ENCODE data around the gene TRIO. TPM values are rescaled to one million over a fixed set of nuclear protein-coding genes. Genes with fewer than 3 reads are reported as not detected.

The TRIO gene
- total RNA-seq, 1 experiment from 2014 or later, result 150 TPM

DNA sequence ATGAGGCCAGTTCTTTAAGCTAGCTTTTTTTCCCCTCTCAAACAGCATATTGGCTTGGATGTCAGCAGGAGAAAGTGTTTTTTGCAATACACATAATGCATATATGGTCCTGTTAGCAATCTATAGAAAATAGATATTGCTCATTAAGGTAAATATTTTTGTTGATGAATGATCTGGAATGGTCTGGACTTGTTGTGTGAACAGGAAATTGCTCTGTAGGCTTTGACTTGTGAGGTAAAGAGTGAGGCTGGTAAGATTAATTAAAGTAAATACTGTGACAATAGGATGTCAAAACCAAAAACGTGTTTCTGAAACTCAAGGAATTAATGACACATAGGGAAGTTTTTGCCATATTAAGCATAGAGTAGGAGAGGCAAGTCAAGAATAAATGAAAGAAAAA lies 176.0 kb downstream of the TRIO start:
- in situ Hi-C loops (cut with HindIII; ENCODE audit: low pct_unique_long_range_greater_than_20kb, low sequenced_read_pairs), result no loop called here
- DNase-seq (ENCODE audit: low read depth, low spot score), result no peak

DNA sequence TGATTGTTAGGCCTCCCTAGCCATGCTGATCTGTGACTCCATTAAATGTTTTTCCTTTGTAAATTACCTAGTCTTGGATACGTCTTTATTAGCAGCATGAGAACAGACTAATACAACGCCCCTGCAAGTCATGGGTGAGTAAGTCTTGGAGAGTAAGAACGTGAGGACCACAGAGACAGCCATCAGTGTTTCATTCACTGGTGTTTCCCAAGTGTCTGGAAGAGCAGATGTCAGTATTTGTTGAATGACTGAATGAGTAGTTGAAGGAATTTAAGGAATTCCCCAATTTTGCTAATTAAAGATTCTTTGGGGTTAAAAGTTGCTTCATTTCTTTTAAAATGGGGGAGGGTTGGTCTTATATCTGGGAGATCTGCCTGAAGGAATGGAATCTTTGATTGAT lies 178.8 kb downstream of the TRIO start:
- in situ Hi-C loops (cut with HindIII; ENCODE audit: low pct_unique_long_range_greater_than_20kb, low sequenced_read_pairs), result no loop called here
- no peak for DNase-seq (ENCODE audit: low read depth, low spot score)

DNA sequence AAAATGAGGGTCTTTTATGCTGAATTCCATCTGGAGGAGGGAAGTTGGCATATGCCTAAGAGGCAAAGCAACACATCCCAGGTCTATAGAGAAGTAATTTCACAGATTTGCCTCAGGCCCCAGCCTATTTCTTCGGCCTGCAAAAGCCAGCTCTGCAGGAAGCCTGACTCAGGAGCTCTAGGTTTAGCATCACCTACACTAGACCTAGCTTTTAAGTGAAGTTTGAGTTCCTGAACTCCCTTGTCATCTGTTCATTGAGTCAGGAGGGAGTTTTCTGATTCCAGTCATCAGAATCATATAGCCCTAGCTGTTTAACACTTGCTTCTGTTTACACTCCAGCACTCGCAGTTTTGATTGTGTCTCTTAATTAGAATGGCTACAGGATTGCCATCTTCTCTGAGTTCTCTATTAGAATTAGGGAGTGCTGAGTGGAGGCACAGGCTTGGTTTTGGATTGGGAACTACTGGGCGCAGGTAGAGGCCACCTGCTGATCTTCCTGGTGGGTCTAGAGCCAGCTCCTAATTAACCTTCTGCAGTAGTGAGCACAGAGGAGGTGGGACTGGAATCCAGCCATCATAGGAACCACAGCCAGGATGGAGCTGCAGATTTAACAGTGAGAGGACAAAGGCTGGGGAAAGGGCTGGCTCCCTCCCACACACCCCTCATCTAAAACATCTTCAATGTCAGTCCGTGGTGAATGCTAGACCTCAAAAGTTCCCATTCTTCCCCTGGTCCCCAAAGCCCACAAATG lies 179.5 kb downstream of the TRIO start:
- in situ Hi-C loops (cut with HindIII; ENCODE audit: low pct_unique_long_range_greater_than_20kb, low sequenced_read_pairs), result no loop called here
- DNase-seq (ENCODE audit: low read depth, low spot score), result no peak

DNA sequence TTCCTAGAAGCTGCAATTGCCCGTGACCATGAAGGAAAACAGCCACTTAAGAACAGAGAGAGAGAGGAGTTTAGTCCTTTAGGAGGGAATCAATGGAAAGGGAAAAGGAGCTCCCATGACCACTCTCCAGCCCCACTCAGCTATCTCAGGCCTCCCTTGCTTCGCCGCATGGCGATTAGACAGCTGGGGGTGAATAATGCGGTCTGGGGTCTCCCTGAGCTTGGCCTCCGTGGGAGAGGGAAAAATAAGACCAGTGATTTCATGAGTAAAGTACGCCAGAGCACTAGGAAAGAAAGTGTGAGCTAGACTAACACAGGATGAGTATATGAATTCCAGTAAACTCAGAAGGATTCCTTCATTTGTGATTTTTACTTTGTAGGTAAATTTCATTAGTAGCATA lies 180.3 kb downstream of the TRIO start:
- no peak for DNase-seq (ENCODE audit: low read depth, low spot score)
- in situ Hi-C loops (cut with HindIII; ENCODE audit: low pct_unique_long_range_greater_than_20kb, low sequenced_read_pairs), result no loop called here

DNA sequence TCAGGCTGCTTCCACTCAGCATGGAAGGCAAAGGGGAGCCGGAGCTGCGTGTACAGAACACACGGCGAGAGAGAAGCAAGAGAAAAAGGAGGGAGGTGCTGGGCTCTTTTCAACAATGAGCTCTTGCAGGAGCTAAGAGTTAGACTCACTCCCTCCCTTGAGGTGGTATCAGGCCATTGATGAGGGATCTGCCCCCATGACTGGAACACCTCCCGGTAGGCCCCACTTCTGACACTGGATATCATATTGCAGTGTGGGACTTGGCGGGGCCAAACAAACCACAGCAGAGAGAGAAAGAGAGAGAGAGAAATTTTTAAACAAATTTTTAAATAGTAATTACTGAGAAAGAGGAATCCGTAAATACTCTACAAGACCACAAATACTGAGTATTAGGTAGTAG lies 182.2 kb downstream of the TRIO start:
- DNase-seq (ENCODE audit: low read depth, low spot score), result no peak
- in situ Hi-C loops (cut with HindIII; ENCODE audit: low pct_unique_long_range_greater_than_20kb, low sequenced_read_pairs), result no loop called here

DNA sequence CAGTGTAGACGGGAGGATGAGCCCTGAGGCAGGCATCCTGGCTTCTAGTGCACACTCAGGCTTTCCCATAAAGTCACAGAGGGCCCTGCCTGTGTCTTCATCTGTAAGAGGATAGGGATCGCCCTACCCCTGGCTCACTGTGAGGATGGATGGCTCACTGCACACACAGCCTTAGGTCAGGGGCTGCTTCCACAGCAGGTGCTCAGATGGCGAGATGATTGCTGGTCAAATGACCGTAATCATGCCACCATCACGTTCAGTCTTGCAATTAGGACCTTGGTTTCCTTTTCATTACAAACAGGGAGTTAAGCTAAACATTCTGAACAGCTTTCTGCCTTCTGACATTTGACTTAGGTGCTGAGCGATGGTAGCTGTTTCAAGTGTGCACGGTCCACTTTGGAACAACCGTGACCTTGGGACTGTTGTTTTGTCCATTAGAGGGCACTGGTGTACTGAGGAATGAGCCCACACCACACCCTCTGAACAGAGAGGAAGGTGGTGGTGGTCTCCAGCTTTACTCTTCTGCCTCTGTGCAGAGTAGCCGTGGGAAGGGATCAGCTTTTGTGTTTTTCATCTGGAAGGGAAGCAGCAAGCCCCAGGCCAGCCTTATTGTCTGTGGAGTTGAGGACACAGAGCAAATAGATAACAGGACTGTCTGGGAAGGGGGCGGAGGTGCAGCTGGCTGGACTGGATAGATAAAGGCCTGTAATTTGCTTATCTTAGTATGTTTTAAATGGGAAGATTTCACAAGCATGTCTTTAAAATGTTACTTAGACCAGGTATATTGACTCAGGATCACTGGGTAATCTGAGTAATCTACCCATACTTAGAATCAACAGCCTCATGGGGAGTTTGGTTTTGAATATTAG lies 183.1 kb downstream of the TRIO start:
- peak; percentile 51 for DNase-seq (ENCODE audit: low read depth, low spot score)
- in situ Hi-C loops (cut with HindIII; ENCODE audit: low pct_unique_long_range_greater_than_20kb, low sequenced_read_pairs), result no loop called here

DNA sequence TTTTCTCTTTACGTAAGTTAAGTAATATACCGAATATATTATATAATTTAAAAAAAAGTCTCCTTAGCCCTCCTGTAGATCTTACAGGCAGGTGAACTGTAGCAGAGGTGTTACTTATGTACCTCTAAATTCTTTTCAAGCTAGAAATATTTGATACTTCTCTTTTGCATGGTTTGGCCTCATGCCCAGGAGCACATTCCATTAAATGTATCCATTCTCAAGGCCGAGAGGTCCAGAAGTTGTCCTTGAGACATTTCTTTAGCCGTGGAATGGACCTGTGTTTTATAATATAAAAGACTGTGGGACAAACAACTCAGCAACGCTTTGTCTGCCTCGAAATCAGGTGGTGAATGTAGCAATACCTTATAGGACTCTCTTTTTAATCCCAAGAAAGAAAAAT lies 184.5 kb downstream of the TRIO start:
- no peak for DNase-seq (ENCODE audit: low read depth, low spot score)
- in situ Hi-C loops (cut with HindIII; ENCODE audit: low pct_unique_long_range_greater_than_20kb, low sequenced_read_pairs), result no loop called here

DNA sequence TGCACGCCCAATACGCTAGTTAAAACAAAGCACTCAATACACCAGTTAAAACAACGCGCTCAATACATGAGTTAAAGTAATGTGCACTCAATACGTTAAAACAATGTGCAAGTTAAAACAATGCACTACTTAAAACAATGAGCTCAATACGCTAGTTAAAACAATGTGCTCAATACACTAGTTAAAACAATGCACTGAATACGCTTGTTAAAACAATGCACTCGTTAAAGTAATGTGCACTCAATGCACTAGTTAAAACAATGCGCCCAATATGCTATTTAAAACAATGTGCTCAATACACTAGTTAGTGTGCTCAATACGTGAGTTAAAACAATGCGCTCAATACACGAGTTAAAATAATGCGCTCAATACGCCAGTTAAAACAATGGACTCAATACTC lies 185.0 kb downstream of the TRIO start:
- in situ Hi-C loops (cut with HindIII; ENCODE audit: low pct_unique_long_range_greater_than_20kb, low sequenced_read_pairs), result no loop called here

DNA sequence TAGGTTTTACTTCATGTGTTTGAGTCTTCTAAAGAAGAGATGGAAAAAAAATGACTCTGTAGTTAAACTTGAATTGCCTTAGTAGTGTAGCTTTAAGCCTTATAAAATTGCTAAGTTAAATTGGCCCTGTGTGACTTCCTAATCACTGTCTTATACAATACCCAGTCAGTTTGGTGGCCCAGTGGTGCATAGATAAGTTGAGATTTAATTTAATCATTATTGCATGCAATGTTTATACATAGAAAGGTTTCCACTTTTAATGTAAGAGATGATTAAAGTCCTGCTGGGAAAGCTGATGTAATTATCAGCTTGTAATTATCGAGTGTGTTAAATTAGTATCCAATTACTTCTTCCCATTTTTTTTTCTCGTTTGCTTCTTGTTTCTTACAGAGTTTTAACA lies 187.1 kb downstream of the TRIO start:
- DNase-seq (ENCODE audit: low read depth, low spot score), result no peak
- in situ Hi-C loops (cut with HindIII; ENCODE audit: low pct_unique_long_range_greater_than_20kb, low sequenced_read_pairs), result no loop called here

More for the DNA sequence above, 185.0 kb downstream of the TRIO start:
- DNase-seq (ENCODE audit: low read depth, low spot score), result no peak

DNA sequence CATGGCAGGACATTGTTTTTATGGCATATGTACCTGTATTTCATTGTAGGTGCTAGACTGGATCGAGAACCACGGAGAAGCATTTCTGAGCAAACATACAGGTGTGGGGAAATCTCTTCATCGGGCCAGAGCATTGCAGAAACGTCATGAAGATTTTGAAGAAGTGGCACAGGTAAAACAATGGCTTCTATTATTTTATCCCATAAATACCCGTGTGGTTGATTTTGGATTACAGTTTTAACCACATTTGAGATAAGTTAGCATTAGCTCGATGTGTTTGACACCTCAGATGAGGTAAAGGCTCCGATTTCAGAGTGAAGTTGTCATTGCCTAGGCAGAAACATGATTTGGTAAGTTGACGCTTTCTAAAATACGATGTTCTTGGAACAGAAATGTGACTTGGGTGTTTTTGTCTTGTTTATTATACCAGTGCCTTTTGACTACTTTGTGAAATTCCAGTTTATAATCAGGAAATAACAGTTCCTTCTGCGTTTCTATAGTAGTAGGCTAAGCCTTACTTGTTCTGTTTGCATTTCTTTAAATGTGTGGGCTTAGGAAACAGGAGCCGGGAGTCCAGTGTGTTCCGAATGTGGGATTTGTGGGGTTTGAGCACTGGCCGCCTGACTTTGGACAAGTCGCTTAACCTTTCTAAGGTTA lies 187.7 kb downstream of the TRIO start:
- in situ Hi-C loops (cut with HindIII; ENCODE audit: low pct_unique_long_range_greater_than_20kb, low sequenced_read_pairs), result no loop called here
- DNase-seq (ENCODE audit: low read depth, low spot score), result no peak

DNA sequence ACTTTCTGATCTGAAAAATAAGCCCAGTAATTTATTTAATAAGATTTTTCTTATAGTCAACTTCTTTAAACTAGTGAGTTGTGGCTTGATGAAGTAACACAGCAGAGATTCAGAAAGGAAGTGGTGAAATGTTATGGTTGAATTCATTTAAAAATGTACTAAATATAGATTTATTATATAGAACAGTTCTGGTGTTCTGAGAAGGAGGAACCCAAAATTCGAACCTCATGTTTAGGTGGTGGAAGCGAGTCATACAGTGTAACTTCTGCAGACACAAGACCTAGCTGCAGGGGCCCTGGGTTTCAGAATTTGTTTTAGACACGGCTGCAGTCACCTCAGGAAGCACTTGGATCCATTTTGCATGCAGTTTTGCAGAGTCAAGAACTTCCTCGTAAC lies 188.2 kb downstream of the TRIO start:
- no peak for DNase-seq (ENCODE audit: low read depth, low spot score)
- in situ Hi-C loops (cut with HindIII; ENCODE audit: low pct_unique_long_range_greater_than_20kb, low sequenced_read_pairs), result no loop called here

DNA sequence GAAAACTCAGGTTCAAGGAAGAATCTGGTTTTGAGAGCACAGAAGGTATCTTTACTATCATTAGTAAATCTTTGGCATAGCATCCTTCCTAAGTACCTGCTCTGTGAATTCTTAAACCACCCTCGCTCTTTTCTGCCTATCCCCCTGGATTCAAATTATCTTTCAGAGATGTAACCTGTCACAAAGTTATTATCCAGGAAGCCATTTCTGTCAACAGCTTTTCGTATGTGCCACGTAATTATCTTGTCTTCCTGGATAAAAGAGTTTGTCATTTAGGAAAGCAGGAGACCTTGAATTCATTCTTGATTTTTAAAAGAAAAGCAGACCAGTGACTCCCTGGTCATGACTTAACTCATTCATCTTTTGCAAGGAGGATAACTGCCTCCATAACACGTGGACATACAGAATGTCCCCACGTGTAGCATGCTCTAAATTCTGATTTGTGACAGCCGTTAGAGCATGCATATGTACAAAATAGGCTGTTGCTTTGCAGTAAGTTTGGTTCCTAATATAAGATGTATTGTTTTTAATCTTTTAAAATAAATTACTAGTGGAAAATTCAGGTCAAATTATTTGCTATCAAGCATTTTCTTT lies 189.0 kb downstream of the TRIO start:
- in situ Hi-C loops (cut with HindIII; ENCODE audit: low pct_unique_long_range_greater_than_20kb, low sequenced_read_pairs), result no loop called here
- no peak for DNase-seq (ENCODE audit: low read depth, low spot score)

DNA sequence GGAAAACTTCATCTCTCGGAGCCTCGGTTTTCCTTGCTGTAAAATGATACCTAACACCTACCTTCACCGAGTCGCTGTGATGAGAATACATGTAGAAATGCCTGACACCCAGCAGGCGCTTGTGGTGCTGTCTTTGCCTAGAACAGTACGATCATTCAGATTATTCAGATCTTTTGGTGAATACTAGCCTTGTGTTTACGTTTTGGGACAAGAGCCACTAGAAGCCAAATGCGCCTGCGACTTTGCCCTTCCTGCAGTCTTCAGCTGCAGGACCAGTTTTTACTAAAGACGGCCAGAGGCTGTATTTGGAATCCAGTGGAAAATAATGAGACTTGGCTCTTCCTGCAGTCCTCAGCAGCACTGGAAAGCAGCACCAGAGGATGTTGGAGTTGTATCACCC lies 189.6 kb downstream of the TRIO start:
- in situ Hi-C loops (cut with HindIII; ENCODE audit: low pct_unique_long_range_greater_than_20kb, low sequenced_read_pairs), result no loop called here
- no peak for DNase-seq (ENCODE audit: low read depth, low spot score)

DNA sequence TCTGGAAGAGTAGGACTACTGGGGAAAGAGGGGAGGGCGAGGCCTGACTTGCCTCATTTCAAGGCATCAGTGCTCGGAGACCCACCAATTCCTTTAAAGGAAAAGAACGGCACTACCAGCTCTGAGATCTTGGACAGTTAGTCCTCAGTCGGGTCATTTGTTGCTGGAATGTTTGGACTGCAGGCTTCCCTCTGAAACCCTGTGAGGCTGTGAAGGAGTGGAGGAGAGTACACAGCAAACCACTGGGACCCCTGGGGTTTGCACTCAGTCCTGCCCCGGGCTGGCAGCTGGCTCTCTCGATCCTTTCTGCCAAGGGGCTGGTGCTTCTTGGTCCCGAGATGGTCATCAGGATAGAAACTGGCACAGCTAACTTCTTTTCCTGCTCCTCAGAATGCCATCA lies 194.5 kb downstream of the TRIO start:
- in situ Hi-C loops (cut with HindIII; ENCODE audit: low pct_unique_long_range_greater_than_20kb, low sequenced_read_pairs), result no loop called here
- DNase-seq (ENCODE audit: low read depth, low spot score), result no peak

DNA sequence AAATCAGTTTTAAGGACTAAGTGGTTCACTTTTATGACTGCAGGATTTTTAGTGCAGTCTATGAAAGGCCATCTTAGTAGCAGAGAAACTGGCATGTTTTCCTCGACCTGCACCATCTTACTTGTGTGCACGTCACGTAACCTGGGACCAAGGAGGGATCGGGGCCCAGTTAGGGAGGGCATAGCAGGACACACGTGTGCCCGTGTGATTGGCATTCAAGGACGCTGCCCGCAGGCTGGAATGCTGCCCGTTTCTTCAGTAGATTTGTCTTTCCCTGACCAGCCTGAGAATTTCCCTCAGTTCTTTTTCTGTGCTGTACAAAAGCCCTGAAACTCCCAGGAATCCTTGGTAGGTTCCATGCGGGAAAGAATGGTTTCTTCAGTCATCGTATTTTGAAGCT lies 196.3 kb downstream of the TRIO start:
- in situ Hi-C loops (cut with HindIII; ENCODE audit: low pct_unique_long_range_greater_than_20kb, low sequenced_read_pairs), result no loop called here

DNA sequence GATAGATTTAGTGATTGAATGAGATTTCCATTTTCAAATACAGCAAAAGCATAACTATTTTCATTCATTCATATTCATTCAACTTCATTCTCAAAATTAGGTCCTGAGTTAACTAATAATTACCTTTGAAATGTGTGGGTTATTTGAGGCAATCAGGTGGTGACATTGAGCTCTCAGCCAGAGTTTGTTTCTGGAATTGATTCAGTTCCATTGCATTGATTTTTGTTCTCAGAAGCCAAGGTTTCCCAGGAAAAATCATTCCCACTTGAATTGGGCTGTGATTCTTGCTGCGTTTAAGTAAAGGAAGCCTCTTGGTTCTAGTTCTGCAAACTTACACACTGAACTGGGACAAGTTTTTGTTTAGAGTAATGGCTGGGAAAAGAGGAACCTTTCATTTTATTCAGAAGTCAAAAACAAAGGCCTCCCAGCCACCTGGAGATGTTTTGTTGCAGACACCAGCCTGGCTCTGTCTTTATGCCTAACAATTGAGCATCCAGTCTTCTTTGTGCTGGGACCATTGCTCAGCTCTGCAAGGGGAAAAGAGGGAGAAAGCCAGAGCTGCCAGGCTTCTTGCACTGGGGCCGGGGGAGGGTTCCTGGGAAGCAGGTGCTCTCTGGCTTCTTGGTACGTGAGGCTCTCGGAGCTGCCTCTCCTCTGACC lies 198.6 kb downstream of the TRIO start:
- DNase-seq (ENCODE audit: low read depth, low spot score), result no peak
- in situ Hi-C loops (cut with HindIII; ENCODE audit: low pct_unique_long_range_greater_than_20kb, low sequenced_read_pairs), result no loop called here

More for the DNA sequence above, 196.3 kb downstream of the TRIO start:
- no peak for DNase-seq (ENCODE audit: low read depth, low spot score)

DNA sequence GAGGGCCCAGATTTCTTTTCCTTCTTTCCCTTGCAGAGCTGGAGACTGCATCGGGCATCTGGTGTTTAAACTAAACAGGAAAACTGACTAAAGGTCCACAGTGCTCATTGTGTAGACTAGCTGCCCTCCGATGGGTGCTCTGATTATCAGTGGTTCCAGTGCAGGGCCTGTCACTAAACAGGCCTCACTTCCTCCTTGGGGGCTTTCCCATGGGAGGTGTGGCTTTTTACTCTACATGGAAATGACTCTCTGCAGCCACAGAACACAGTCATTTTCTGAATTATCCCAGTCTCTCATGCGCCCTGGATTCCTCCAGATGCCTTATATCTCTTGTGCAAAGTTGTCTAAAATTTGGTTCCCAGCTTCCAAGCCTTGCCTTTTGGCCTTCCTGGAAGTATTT lies 199.2 kb downstream of the TRIO start:
- in situ Hi-C loops (cut with HindIII; ENCODE audit: low pct_unique_long_range_greater_than_20kb, low sequenced_read_pairs), result no loop called here
- no peak for DNase-seq (ENCODE audit: low read depth, low spot score)

DNA sequence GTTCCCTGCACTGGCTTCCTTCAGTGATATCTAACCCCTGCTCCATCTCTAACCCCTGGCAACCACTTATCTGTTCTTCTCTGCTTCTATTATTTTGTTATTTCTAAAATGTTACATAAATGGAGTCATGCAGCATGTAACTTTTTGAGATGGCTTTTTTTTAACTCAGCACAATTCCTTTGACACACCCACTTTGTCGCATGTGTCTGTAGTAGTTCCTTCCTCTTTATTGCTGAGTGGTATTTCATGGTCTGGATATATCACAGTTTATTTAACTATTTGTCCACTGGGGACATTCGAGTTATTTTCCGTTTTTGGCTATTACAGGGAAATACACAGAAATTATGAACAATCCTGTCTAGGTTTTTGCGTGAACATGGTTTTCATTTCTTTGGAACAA lies 200.2 kb downstream of the TRIO start:
- in situ Hi-C loops (cut with HindIII; ENCODE audit: low pct_unique_long_range_greater_than_20kb, low sequenced_read_pairs), result no loop called here
- no peak for DNase-seq (ENCODE audit: low read depth, low spot score)
